ENCODE data around the gene IL32. TPM values are rescaled to one million over a fixed set of nuclear protein-coding genes. Genes with fewer than 3 reads are reported as not detected.

The IL32 gene
- total and polyA plus RNA-seq, 9 of the 15 experiments (the other 6 are each of a cell fraction or from before 2014, with no cell fraction given): 0.21 to 2.2 (median 0.37) TPM; not detected in 3

DNA sequence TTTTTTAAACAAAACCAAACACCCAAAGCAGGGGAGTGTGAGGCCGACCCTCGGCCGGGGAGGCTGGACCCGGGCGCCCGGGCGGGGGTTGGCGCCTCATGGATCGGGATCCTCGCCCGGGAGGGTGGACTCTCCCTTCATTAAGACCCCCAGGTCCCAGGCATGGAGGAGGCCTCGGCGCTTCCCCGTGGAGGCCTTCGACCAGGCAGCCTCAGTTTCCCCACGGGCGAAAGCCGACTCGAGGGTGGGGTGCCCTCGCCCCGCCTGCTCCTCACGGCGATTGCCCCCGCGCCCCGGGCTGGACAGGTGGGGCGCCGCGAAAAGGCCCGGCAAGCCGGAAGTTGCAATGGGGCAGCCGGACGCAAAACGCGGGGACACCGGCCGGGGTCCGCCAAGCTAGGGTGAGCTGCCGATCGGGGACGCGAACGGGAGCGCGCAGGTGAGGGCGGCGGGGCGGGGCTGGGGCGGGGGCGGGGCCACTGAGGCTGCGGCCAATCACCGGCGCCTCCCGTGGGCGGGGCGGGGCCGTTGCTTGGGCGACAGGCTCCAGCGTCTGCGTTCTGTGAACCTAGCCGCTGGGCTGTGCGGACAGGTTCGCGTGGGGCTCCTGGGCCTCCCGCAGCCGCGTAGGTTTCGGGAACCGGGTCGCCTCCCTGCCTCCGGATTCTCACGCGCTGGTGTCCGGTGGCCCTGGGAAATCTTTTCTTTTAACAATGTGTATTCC lies 40.9 kb downstream of the IL32 start:
- FAIRE-seq (no peak), ATAC-seq (peak; percentile 97), DNase-seq (ENCODE audit: extremely low read depth in 1 of 4, low spot score in 3 of 4) (peak; percentile 96 to 98 (median 98))
- Histone ChIP-seq H3K27ac (ENCODE audit: extremely low read depth, low read depth, low read length) (peak overlapping the region; percentile 86), H3K4me3 (peak overlapping the region; percentile 64), H3K9me1 (ENCODE audit: control insufficient read depth, insufficient read depth, low read length) (no peaks in the 10 kb centered on the region), H4K20me1 (replicated peaks; ENCODE audit: control insufficient read depth, insufficient read depth, low read length) (no peaks in the 10 kb centered on the region), H3K79me2 (ENCODE audit: control insufficient read depth, insufficient read depth, low read length) (no peaks in the 10 kb centered on the region), H3K9me3 (replicated peaks; ENCODE audit: control insufficient read depth, insufficient read depth, low read depth, low read length) (no peaks in the 10 kb centered on the region), H2AFZ (ENCODE audit: low read depth, low read length) (peak overlapping the region; percentile 95), H3K9ac (ENCODE audit: insufficient read depth in 1 of 2, low read depth in 2 of 2, low read length in 2 of 2) (peak overlapping the region; percentile 86 to 99), H3K4me1 (replicated peaks in 1 of 2; ENCODE audit: control insufficient read depth in 2 of 2, insufficient read depth in 2 of 2, low read length in 2 of 2) (peaks cover 3 to 21% of the 10 kb centered on the region in 2 experiments; a peak in 4 of 5 replicates), H3K4me2 (ENCODE audit: insufficient read depth, low read length) (peak overlapping the region; percentile 81), H3K36me3 (ENCODE audit: control insufficient read depth, insufficient read depth, low read length) (no peaks in the 10 kb centered on the region), H3K27me3 (ENCODE audit: control insufficient read depth in 2 of 2, insufficient read depth in 2 of 2, low read length in 2 of 2) (no peaks in the 10 kb centered on the region)
- no TSS peak for BruUV-seq (replicated peaks)
- WGBS (ENCODE audit: insufficient coverage, low coverage, missing lambda C conversion rate): under 1% methylated on average over 56 of the region's 74 CpGs
- ChIA-PET CTCF (ENCODE audit: low intra/inter-chr PET ratio) (interaction anchor here (0.6 kb wide), 1 partner anchor 23 kb away, joined by 3 read pairs; no protein-coding TSS in a partner anchor), POLR2A (interaction anchor here (0.5 to 2.0 kb wide), 4 partner anchors 16 to 338 kb away, joined by 3 to 7 read pairs (median 4); partner anchors contain the start of gene ZNF213)
- in situ Hi-C loops (cut with MboI): no loop called here
- intact Hi-C loops (cut with micrococcal nuclease): no loop called here
- TF ChIP-seq HLTF (IDR thresholded peaks at IDR 0.05): 0 out of 2 replicates have a peak, but pooled peaks have one; percentile 36
- peak; percentile 63 for TF ChIP-seq CREM (IDR thresholded peaks at IDR 0.05; ENCODE audit: low read depth)
- TF ChIP-seq, protein P1, sequence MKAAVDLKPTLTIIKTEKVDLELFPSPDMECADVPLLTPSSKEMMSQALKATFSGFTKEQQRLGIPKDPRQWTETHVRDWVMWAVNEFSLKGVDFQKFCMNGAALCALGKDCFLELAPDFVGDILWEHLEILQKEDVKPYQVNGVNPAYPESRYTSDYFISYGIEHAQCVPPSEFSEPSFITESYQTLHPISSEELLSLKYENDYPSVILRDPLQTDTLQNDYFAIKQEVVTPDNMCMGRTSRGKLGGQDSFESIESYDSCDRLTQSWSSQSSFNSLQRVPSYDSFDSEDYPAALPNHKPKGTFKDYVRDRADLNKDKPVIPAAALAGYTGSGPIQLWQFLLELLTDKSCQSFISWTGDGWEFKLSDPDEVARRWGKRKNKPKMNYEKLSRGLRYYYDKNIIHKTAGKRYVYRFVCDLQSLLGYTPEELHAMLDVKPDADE (conservative IDR thresholded peaks at IDR 0.05; ENCODE audit: control insufficient read depth, low read depth, low read length): peak; percentile 80; the same call in 1 of the 2 replicates
- no peak for TF ChIP-seq EZH2 (IDR thresholded peaks at IDR 0.05; ENCODE audit: borderline replicate concordance, low read depth, low read length)
- TF ChIP-seq HOXB6 (CRISPR knock-in tag; IDR thresholded peaks at IDR 0.05; ENCODE audit: borderline replicate concordance): no peak
- TF ChIP-seq, protein P2, sequence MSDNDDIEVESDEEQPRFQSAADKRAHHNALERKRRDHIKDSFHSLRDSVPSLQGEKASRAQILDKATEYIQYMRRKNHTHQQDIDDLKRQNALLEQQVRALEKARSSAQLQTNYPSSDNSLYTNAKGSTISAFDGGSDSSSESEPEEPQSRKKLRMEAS (CRISPR knock-in tag; IDR thresholded peaks at IDR 0.05): peak; percentile 54; the same call in 1 of the 2 replicates
- no peak; the same call in 1 of the 2 replicates for TF ChIP-seq ZFP30 (CRISPR knock-in tag; IDR thresholded peaks at IDR 0.05; ENCODE audit: borderline replicate concordance)
- no peak for TF ChIP-seq ZNF23 (CRISPR knock-in tag; IDR thresholded peaks at IDR 0.05)
- no peak for TF ChIP-seq SRSF7 (optimal IDR thresholded peaks at IDR 0.05; ENCODE audit: low read depth, low read length)
- 0 out of 2 replicates have a peak, but pooled peaks have one; percentile 74 for TF ChIP-seq ZEB2 (IDR thresholded peaks at IDR 0.05)
- TF ChIP-seq MYC (IDR thresholded peaks at IDR 0.05; ENCODE audit: low read depth, low read length): peak; percentile 82
- peak; percentile 68; the same call in 1 of the 2 replicates for TF ChIP-seq MYC (CRISPR knock-in tag; IDR thresholded peaks at IDR 0.05; ENCODE audit: borderline replicate concordance, low read depth)
- TF ChIP-seq, protein P3, sequence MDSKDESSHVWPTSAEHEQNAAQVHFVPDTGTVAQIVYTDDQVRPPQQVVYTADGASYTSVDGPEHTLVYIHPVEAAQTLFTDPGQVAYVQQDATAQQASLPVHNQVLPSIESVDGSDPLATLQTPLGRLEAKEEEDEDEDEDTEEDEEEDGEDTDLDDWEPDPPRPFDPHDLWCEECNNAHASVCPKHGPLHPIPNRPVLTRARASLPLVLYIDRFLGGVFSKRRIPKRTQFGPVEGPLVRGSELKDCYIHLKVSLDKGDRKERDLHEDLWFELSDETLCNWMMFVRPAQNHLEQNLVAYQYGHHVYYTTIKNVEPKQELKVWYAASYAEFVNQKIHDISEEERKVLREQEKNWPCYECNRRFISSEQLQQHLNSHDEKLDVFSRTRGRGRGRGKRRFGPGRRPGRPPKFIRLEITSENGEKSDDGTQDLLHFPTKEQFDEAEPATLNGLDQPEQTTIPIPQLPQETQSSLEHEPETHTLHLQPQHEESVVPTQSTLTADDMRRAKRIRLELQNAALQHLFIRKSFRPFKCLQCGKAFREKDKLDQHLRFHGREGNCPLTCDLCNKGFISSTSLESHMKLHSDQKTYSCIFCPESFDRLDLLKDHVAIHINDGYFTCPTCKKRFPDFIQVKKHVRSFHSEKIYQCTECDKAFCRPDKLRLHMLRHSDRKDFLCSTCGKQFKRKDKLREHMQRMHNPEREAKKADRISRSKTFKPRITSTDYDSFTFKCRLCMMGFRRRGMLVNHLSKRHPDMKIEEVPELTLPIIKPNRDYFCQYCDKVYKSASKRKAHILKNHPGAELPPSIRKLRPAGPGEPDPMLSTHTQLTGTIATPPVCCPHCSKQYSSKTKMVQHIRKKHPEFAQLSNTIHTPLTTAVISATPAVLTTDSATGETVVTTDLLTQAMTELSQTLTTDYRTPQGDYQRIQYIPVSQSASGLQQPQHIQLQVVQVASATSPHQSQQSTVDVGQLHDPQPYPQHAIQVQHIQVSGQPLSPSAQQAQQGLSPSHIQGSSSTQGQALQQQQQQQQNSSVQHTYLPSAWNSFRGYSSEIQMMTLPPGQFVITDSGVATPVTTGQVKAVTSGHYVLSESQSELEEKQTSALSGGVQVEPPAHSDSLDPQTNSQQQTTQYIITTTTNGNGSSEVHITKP (IDR thresholded peaks at IDR 0.05; ENCODE audit: partially characterized antibody): peak; percentile 70
- TF ChIP-seq FOS (IDR thresholded peaks at IDR 0.05; ENCODE audit: extremely low read depth, insufficient read length): no peak
- TF ChIP-seq, protein P4, sequence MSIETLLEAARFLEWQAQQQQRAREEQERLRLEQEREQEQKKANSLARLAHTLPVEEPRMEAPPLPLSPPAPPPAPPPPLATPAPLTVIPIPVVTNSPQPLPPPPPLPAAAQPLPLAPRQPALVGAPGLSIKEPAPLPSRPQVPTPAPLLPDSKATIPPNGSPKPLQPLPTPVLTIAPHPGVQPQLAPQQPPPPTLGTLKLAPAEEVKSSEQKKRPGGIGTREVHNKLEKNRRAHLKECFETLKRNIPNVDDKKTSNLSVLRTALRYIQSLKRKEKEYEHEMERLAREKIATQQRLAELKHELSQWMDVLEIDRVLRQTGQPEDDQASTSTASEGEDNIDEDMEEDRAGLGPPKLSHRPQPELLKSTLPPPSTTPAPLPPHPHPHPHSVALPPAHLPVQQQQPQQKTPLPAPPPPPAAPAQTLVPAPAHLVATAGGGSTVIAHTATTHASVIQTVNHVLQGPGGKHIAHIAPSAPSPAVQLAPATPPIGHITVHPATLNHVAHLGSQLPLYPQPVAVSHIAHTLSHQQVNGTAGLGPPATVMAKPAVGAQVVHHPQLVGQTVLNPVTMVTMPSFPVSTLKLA (conservative IDR thresholded peaks at IDR 0.05): peak; percentile 53 to 71; a peak in 3 of 4 replicates
